Muscle layer of colon (tissue), 2 donors: ENCODE results near the gene TFPT.

Experiments
- H3K27ac ChIP-seq: one replicate; pipeline ENCODE4 v1.7.0; 2013; ENCODE audit warnings: low read depth, mild to moderate bottlenecking, low read length, moderate library complexity
- H3K27me3 ChIP-seq, 2 donors: one replicate each; pipeline ENCODE4 v1.7.0; 2013; ENCODE audit warnings: low read length in 2 of 2, mild to moderate bottlenecking in 2 of 2; ENCODE audit not compliant: insufficient read depth in 2 of 2, control insufficient read depth in 1 of 2
- H3K36me3 ChIP-seq: one replicate; pipeline ENCODE4 v1.7.0; 2013; ENCODE audit warnings: mild to moderate bottlenecking, low read length; ENCODE audit not compliant: insufficient read depth
- H3K4me1 ChIP-seq: one replicate; pipeline ENCODE4 v1.7.0; 2013; ENCODE audit warnings: mild to moderate bottlenecking, low read length; ENCODE audit not compliant: insufficient read depth
- H3K4me3 ChIP-seq, 2 donors: one replicate each; pipeline ENCODE4 v1.7.0; 2013; ENCODE audit warnings: low read length in 2 of 2, low read depth in 1 of 2, mild to moderate bottlenecking in 1 of 2, moderate library complexity in 1 of 2
- H3K9ac ChIP-seq: one replicate; pipeline ENCODE4 v1.7.0; 2013; ENCODE audit warnings: low read length
- H3K9me3 ChIP-seq: one replicate; pipeline ENCODE4 v1.7.0; 2013; ENCODE audit warnings: mild to moderate bottlenecking, low read length
- donor health status: abdominal sarcoma.
- donor health status: Adenocarcinoma of cecum.

Gene TFPT

DNA sequence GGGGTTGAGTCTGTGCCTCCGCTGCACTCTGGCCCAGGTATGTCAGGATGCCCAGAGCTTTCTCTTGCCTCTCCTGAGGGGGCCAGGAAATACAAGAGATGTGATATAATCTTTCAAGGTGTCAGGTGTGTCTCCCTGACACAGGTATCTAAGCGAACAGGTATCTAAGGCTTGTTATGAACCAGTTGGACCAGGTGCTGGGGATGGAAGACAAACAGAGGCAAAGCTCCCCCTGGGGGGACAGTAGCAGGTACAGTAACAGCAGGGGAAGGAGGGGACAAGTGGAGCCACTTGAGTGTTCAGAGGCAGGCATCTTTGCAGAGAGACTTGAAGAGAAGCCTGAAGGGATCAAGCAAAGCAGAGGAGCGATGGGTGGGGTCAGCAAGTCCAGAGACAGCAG, 41.5 kb upstream of the TFPT start:
- H3K4me3 ChIP-seq, result no peak overlapping the region
- no peak overlapping the region for H3K9ac ChIP-seq
- H3K9me3 ChIP-seq, result no peaks in the 10 kb centered on the region
- H3K27ac ChIP-seq, result no peak overlapping the region
- peaks cover 62% of the 10 kb centered on the region for H3K36me3 ChIP-seq
- peaks cover 22% of the 10 kb centered on the region for H3K4me1 ChIP-seq
- H3K27me3 ChIP-seq, result no peaks in the 10 kb centered on the region

DNA sequence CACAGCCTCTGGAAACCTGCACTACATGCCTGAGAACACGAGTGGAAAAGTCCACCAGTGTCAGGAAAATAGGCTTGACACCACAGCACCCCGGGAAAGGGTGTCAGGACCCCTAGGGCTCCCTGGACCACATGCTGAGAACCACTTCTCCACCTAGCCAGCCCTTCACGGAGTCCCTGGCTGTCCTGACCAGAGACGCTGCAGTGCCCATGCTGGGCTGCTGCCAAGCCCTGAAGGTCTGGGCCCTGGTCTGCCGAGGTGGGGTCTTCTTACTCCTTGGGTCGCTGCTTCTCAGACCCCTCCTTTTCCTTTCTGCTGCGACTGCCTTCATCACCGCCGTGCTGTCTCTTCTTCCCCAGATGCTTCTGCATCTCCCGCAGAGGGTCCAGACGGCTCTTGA, 41.0 kb upstream of the TFPT start:
- peaks cover 66% of the 10 kb centered on the region for H3K36me3 ChIP-seq
- H3K27ac ChIP-seq, result no peak overlapping the region
- no peak overlapping the region for H3K4me3 ChIP-seq
- no peak overlapping the region for H3K9ac ChIP-seq
- H3K4me1 ChIP-seq, result peaks cover 19% of the 10 kb centered on the region
- no peaks in the 10 kb centered on the region for H3K9me3 ChIP-seq
- no peaks in the 10 kb centered on the region for H3K27me3 ChIP-seq

GRCh38 chr19:54155694-54156093, 40.2 kb upstream of the TFPT start:
- Histone ChIP-seq H3K4me3 (no peak overlapping the region), H3K9me3 (no peaks in the 10 kb centered on the region), H3K27ac (no peak overlapping the region), H3K27me3 (no peaks in the 10 kb centered on the region), H3K36me3 (peaks cover 70% of the 10 kb centered on the region), H3K9ac (no peak overlapping the region), H3K4me1 (peaks cover 16% of the 10 kb centered on the region)

DNA sequence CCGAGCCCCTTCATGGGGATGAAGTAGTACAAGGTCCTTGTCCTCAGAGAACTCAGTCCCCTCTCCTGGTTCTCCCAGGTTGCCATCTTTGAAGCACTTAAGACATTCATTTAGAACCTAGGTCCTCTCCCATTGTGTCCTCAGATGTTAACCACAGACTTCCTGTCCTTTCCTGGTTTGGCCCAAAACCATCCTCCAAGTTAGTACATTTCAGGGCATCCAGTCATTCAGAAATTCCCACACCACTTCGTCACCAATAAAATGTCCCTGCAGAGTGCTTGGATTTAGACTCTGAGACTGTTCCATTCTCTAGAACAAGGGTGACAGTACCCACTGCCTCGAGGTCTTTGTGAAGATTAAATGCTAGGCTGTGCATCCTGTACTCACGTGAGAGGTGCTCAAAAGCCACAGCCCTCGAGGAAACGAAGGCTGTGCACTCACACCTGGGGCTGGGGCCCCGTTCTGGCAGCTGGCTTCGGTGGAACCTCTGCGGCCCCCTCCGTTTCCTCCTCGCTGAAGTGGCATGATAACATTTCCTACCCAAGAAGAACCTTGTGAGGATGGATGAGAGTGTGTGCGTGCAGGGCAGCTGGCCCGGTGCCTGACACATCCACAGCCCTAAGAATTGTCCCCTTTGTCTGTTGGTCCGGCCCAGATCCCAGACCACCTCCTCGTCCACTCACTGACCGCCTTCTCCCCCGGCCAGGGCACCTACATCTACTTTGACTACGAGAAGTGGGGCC, 39.3 kb upstream of the TFPT start:
- H3K36me3 ChIP-seq, result peaks cover 77% of the 10 kb centered on the region
- no peaks in the 10 kb centered on the region for H3K9me3 ChIP-seq
- H3K27me3 ChIP-seq, result no peaks in the 10 kb centered on the region
- H3K4me3 ChIP-seq, result no peak overlapping the region
- H3K9ac ChIP-seq, result no peak overlapping the region
- H3K27ac ChIP-seq, result no peak overlapping the region
- peaks cover 12% of the 10 kb centered on the region for H3K4me1 ChIP-seq

GRCh38 chr19:54153731-54154326, 38.4 kb upstream of the TFPT start:
- no peaks in the 10 kb centered on the region for H3K27me3 ChIP-seq
- H3K27ac ChIP-seq, result no peak overlapping the region
- no peaks in the 10 kb centered on the region for H3K9me3 ChIP-seq
- no peak overlapping the region for H3K9ac ChIP-seq
- no peak overlapping the region for H3K4me3 ChIP-seq
- H3K4me1 ChIP-seq, result peaks cover 9% of the 10 kb centered on the region
- peaks cover 86% of the 10 kb centered on the region for H3K36me3 ChIP-seq

DNA sequence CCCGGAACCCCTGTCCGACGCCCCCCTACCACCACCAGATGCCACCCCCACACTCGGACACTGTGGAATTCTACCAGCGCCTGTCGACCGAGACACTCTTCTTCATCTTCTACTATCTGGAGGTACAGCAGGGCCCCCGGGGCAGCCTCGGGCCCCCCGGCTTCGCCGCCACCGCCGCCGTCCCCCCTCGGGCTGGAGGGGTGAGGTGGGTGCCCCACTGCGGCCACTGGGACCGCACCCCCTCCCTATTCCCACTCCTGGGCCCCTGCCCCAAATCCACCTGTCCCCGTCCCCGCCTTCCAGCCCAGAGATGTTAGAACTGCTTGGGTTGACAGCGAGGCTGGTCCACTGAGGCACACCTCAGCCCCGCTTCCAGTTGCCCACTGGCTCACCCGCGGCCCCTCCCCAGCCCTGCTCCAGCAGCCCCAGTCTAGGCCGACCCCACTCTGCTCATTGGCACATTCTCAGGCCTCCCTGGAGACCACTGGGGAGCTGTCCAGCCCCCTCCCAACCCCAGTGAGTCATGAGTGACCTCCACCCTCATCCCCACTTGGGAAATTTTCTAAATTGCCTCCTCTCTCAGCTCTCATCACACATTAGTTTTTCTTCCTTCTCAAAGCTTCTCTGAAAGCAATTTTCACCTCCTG, 37.5 kb upstream of the TFPT start:
- Histone ChIP-seq H3K27ac (no peak overlapping the region), H3K36me3 (peaks cover 84% of the 10 kb centered on the region)

GRCh38 chr19:54152267-54152666, 36.8 kb upstream of the TFPT start:
- H3K4me1 ChIP-seq, result no peaks in the 10 kb centered on the region

More for the DNA sequence above, 37.5 kb upstream of the TFPT start:
- no peaks in the 10 kb centered on the region for H3K27me3 ChIP-seq
- no peak overlapping the region for H3K9ac ChIP-seq
- H3K4me3 ChIP-seq, result no peak overlapping the region
- H3K4me1 ChIP-seq, result peaks cover under 1% of the 10 kb centered on the region
- H3K9me3 ChIP-seq, result no peaks in the 10 kb centered on the region

GRCh38 chr19:54151362-54152035, 36.0 kb upstream of the TFPT start:
- no peak overlapping the region for H3K9ac ChIP-seq
- no peak overlapping the region for H3K4me3 ChIP-seq
- H3K36me3 ChIP-seq, result peaks cover 84% of the 10 kb centered on the region
- H3K4me1 ChIP-seq, result no peaks in the 10 kb centered on the region
- H3K9me3 ChIP-seq, result no peaks in the 10 kb centered on the region
- H3K27me3 ChIP-seq, result no peaks in the 10 kb centered on the region
- H3K27ac ChIP-seq, result no peak overlapping the region

More at GRCh38 chr19:54152267-54152666, 36.8 kb upstream of the TFPT start:
- H3K4me3 ChIP-seq, result no peak overlapping the region
- H3K36me3 ChIP-seq, result peaks cover 84% of the 10 kb centered on the region
- H3K27ac ChIP-seq, result no peak overlapping the region
- H3K9ac ChIP-seq, result no peak overlapping the region
- no peaks in the 10 kb centered on the region for H3K9me3 ChIP-seq
- H3K27me3 ChIP-seq, result no peaks in the 10 kb centered on the region

- no peaks in the 10 kb centered on the region for H3K27me3 ChIP-seq
- H3K9ac ChIP-seq, result no peak overlapping the region
- H3K9me3 ChIP-seq, result no peaks in the 10 kb centered on the region
- H3K27ac ChIP-seq, result no peak overlapping the region
- H3K4me3 ChIP-seq, result no peak overlapping the region
- peaks cover 87% of the 10 kb centered on the region for H3K36me3 ChIP-seq
- no peaks in the 10 kb centered on the region for H3K4me1 ChIP-seq
These were observed 33.8 kb upstream of the TFPT start for GRCh38 chr19:54149021-54149812.

GRCh38 chr19:54148158-54148557, 32.7 kb upstream of the TFPT start:
- H3K36me3 ChIP-seq, result peaks cover 87% of the 10 kb centered on the region
- no peaks in the 10 kb centered on the region for H3K4me1 ChIP-seq
- H3K9me3 ChIP-seq, result no peaks in the 10 kb centered on the region
- H3K9ac ChIP-seq, result no peak overlapping the region
- H3K27ac ChIP-seq, result no peak overlapping the region
- H3K4me3 ChIP-seq, result no peak overlapping the region
- H3K27me3 ChIP-seq, result no peaks in the 10 kb centered on the region

- Histone ChIP-seq H3K4me1 (no peaks in the 10 kb centered on the region), H3K9me3 (no peaks in the 10 kb centered on the region), H3K4me3 (no peak overlapping the region), H3K36me3 (peaks cover 87% of the 10 kb centered on the region), H3K9ac (no peak overlapping the region), H3K27ac (no peak overlapping the region), H3K27me3 (no peaks in the 10 kb centered on the region)
These were observed 32.2 kb upstream of the TFPT start for GRCh38 chr19:54147676-54148075.
